CD14-positive monocyte (primary cell): ENCODE results near the gene MS4A14. TPM values are rescaled to one million over a fixed set of nuclear protein-coding genes. Genes with fewer than 3 reads are reported as not detected.

Experiments used
- DNase-seq, 3 donors: peaks; one replicate each; pipeline ENCODE4 v3.0.0-alpha.2; 2011 to 2022
- H2AFZ ChIP-seq: 2 replicates; pipeline ENCODE4 v1.6.0; 2012; ENCODE audit warnings: mild to moderate bottlenecking, low read depth, low read length, inconsistent platforms; ENCODE audit not compliant: insufficient read depth, poor library complexity, severe bottlenecking
- H3K27ac ChIP-seq, 2 donors: 1 replicate in 1 of 2; 2 replicates in 1 of 2; pipeline ENCODE4 v1.5.1; 2012 to 2013; ENCODE audit warnings: low read length in 2 of 2, control low read depth in 1 of 2, inconsistent platforms in 1 of 2, low read depth in 1 of 2, mild to moderate bottlenecking in 1 of 2
- H3K27me3 ChIP-seq, 2 donors: one replicate each; pipeline versions ENCODE4 v1.6.0 to v1.6.1; 2011 to 2013; ENCODE audit warnings: low read length in 2 of 2; ENCODE audit not compliant: control insufficient read depth in 2 of 2, insufficient read depth in 2 of 2
- H3K36me3 ChIP-seq, 2 donors: replicated peaks in 1 of 2; 1 replicate in 1 of 2; 2 replicates in 1 of 2; pipeline versions ENCODE4 v1.5.1 to v1.6.1; 2012 to 2013; ENCODE audit warnings: low read length in 2 of 2, control low read depth in 1 of 2, inconsistent platforms in 1 of 2, mild to moderate bottlenecking in 1 of 2; ENCODE audit not compliant: insufficient read depth in 2 of 2, control insufficient read depth in 1 of 2
- H3K4me1 ChIP-seq, 2 donors: 1 replicate in 1 of 2; 2 replicates in 1 of 2; pipeline versions ENCODE4 v1.5.1 to v1.6.1; 2012 to 2013; ENCODE audit warnings: low read length in 2 of 2, control low read depth in 1 of 2, inconsistent platforms in 1 of 2, mild to moderate bottlenecking in 1 of 2, moderate library complexity in 1 of 2; ENCODE audit not compliant: insufficient read depth in 2 of 2, control insufficient read depth in 1 of 2
- H3K4me2 ChIP-seq: replicated peaks from 2 replicates; pipeline ENCODE3; 2012; ENCODE audit warnings: low read length, moderate library complexity, mild to moderate bottlenecking; ENCODE audit not compliant: poor library complexity, severe bottlenecking; ENCODE audit errors: extremely low read depth
- H3K4me3 ChIP-seq, 3 experiments: fragments of 200-600 bp in 1 of 3; sonication (generic) in 1 of 3; replicated peaks in 1 of 3; 1 replicate in 2 of 3; 2 replicates in 1 of 3; pipeline ENCODE4 v1.5.1; 2011 to 2013; ENCODE audit warnings: low read length in 3 of 3, mild to moderate bottlenecking in 3 of 3, control low read depth in 2 of 3, low read depth in 2 of 3, inconsistent platforms in 1 of 3, moderate library complexity in 1 of 3
- H3K79me2 ChIP-seq: 2 replicates; pipeline ENCODE4 v1.6.0; 2012; ENCODE audit warnings: mild to moderate bottlenecking, control low read depth, inconsistent platforms, low read length, moderate library complexity; ENCODE audit not compliant: insufficient read depth
- H3K9ac ChIP-seq: 2 replicates; pipeline ENCODE4 v1.6.0; 2017; ENCODE audit warnings: low read length, mild to moderate bottlenecking; ENCODE audit not compliant: insufficient read depth, poor library complexity, severe bottlenecking
- H3K9me3 ChIP-seq, 2 donors: replicated peaks in 1 of 2; 1 replicate in 1 of 2; 2 replicates in 1 of 2; pipeline versions ENCODE4 v1.5.1 to v1.6.1; 2012 to 2013; ENCODE audit warnings: low read length in 2 of 2, control low read depth in 1 of 2; ENCODE audit not compliant: control insufficient read depth in 1 of 2, insufficient read depth in 1 of 2
- H4K20me1 ChIP-seq: 2 replicates; pipeline ENCODE4 v1.6.0; 2012; ENCODE audit warnings: mild to moderate bottlenecking, low read length, control low read depth, moderate library complexity; ENCODE audit not compliant: insufficient read depth
- H3K27ac Mint-ChIP-seq, 7 donors: one replicate each; pipeline ENCODE4 v1.8.0; 2020; ENCODE audit warnings: mild to moderate bottlenecking in 7 of 7, mixed read lengths in 7 of 7, moderate library complexity in 6 of 7, inconsistent platforms in 2 of 7
- H3K27me3 Mint-ChIP-seq, 3 donors: one replicate each; pipeline ENCODE4 v1.8.0; 2021 to 2022; ENCODE audit warnings: low read depth in 3 of 3, mild to moderate bottlenecking in 3 of 3, mixed read lengths in 3 of 3, moderate library complexity in 3 of 3, inconsistent platforms in 1 of 3
- H3K36me3 Mint-ChIP-seq, 2 donors: one replicate each; pipeline ENCODE4 v1.8.0; 2020; ENCODE audit warnings: mixed read lengths in 2 of 2, inconsistent platforms in 1 of 2, mild to moderate bottlenecking in 1 of 2
- H3K4me1 Mint-ChIP-seq: one replicate; pipeline ENCODE4 v1.8.0; 2020; ENCODE audit warnings: mild to moderate bottlenecking, mixed read lengths
- H3K4me3 Mint-ChIP-seq, 2 donors: one replicate each; pipeline ENCODE4 v1.8.0; 2020; ENCODE audit warnings: mild to moderate bottlenecking in 2 of 2, mixed read lengths in 2 of 2, moderate library complexity in 1 of 2
- H3K9me3 Mint-ChIP-seq, 7 donors: one replicate each; pipeline ENCODE4 v1.8.0; 2020 to 2022; ENCODE audit warnings: mixed read lengths in 7 of 7, mild to moderate bottlenecking in 6 of 7, moderate library complexity in 6 of 7, inconsistent platforms in 2 of 7
- CTCF ChIP-seq: fragments of 200-600 bp; IDR thresholded peaks from one replicate; pipeline ENCODE4 v1.8.0; 2022; ENCODE audit warnings: antibody characterized with exemption, mild to moderate bottlenecking
- WGBS: methylation state at CpG from one replicate; pipeline ENCODE4 v1.1.5; 2013; ENCODE audit warnings: missing lambda C conversion rate; ENCODE audit not compliant: insufficient coverage; 5-methylcytosine and 5-hydroxymethylcytosine counted together
- intact Hi-C, 2 donors: fragments of 100-400 bp; cut with micrococcal nuclease; formaldehyde crosslinking; loops; one replicate each; pipeline versions ENCODE4 v1.15.0 to v1.15.1; 2023
- polyA plus RNA-seq, 3 donors: library from polyadenylated mRNA; depleted of rRNA in 1 of 3; unstranded in 2 of 3; stranded (reverse) in 1 of 3; fragments of 300-500 nt in 2 of 3; fragments of >200 nt in 1 of 3; fragmentation: Illumina TruSeq in 2 of 3; gene quantifications; 1 replicate in 2 of 3; 2 replicates in 1 of 3; pipeline ENCODE4 v1.2.3, GENCODE V29; 2012 to 2021

The MS4A14 gene
- polyA plus RNA-seq, 3 donors, result 3.0 to 30.8 (median 7.5) TPM

GRCh38 chr11:60376601-60377000 is 19.7 kb upstream of the MS4A14 start:
- Histone ChIP-seq H4K20me1 (no peaks in the 10 kb centered on the region), H2AFZ (no peak overlapping the region), H3K36me3 (peaks cover 0 to 6% of the 10 kb centered on the region in 2 donors), H3K4me3 (no peak overlapping the region), H3K9me3 (no peaks in the 10 kb centered on the region), H3K79me2 (peaks cover 32% of the 10 kb centered on the region), H3K4me1 (peaks cover 55 to 76% of the 10 kb centered on the region in 2 donors), H3K4me2 (no peak overlapping the region), H3K27ac (peak overlapping the region; percentile 95 to 99), H3K9ac (peak overlapping the region; percentile 90), H3K27me3 (no peaks in the 10 kb centered on the region)
- H3K27ac Mint-ChIP-seq, result peak overlapping the region; percentile 97 to 100 (median 99)
- H3K9me3 Mint-ChIP-seq, result peaks cover 0 to 8% (median 4%) of the 10 kb centered on the region in 7 donors
- H3K4me3 Mint-ChIP-seq, result no peak overlapping the region
- intact Hi-C loops, result loop anchor here in 1 of 2 donors (2.0 kb wide), 1 partner anchor 14 kb away; no protein-coding TSS in a partner anchor
- H3K27me3 Mint-ChIP-seq, result peaks cover 0 to 4% (median 0%) of the 10 kb centered on the region in 3 donors
- H3K36me3 Mint-ChIP-seq, result peaks cover 22 to 35% of the 10 kb centered on the region in 2 donors
- peaks cover 73% of the 10 kb centered on the region for H3K4me1 Mint-ChIP-seq
- no peak for TF ChIP-seq CTCF
- WGBS, result 100% methylated on average over 1 of the region's 3 CpGs
- peak in 1 of 3 donors; percentile 35 for DNase-seq

GRCh38 chr11:60377401-60378136 is 18.7 kb upstream of the MS4A14 start:
- Histone ChIP-seq H4K20me1 (no peaks in the 10 kb centered on the region), H3K9ac (peak overlapping the region; percentile 90), H2AFZ (no peak overlapping the region), H3K79me2 (peaks cover 40% of the 10 kb centered on the region), H3K27me3 (no peaks in the 10 kb centered on the region), H3K4me1 (peaks cover 52 to 76% of the 10 kb centered on the region in 2 donors), H3K27ac (peak overlapping the region; percentile 95 to 99), H3K9me3 (no peaks in the 10 kb centered on the region), H3K36me3 (peaks cover under 1 to 16% of the 10 kb centered on the region in 2 donors), H3K4me3 (peak overlapping the region in 2 of 3 experiments; percentile 4 to 87), H3K4me2 (peak overlapping the region; percentile 94)
- intact Hi-C loops, result loop anchor here in 1 of 2 donors (2.0 kb wide), 1 partner anchor 15 kb away; no protein-coding TSS in a partner anchor
- Mint-ChIP-seq H3K9me3 (peaks cover 0 to 8% (median 4%) of the 10 kb centered on the region in 7 donors), H3K27ac (peak overlapping the region; percentile 97 to 100 (median 99)), H3K36me3 (peaks cover 31 to 45% of the 10 kb centered on the region in 2 donors), H3K27me3 (peaks cover 0 to 4% (median 0%) of the 10 kb centered on the region in 3 donors), H3K4me3 (peak overlapping the region; percentile 76 to 94), H3K4me1 (peaks cover 73% of the 10 kb centered on the region)
- no peak for TF ChIP-seq CTCF
- no CpG with 5 or more reads among the region's 2 CpGs for WGBS
- peak; percentile 97 to 100 (median 97) for DNase-seq
